ENCODE data around the gene AGBL4.
"Not testable (repeated sequence)": the region's sequence is repeated elsewhere in the genome, so short reads cannot be mapped to it uniquely, and the experiment has no call there.

The AGBL4 gene

GRCh38 chr1:49333906-49334305, 689.8 kb downstream of the AGBL4 start:
- H3K36me3 ChIP-seq (ENCODE audit: insufficient read depth, low read length): no peaks in the 10 kb centered on the region
- TF ChIP-seq EZH2 (IDR thresholded peaks at IDR 0.05) (no peak), POLR2AphosphoS5 (IDR thresholded peaks at IDR 0.05; ENCODE audit: borderline replicate concordance, low read depth, low read length) (no peak), FOXP2 (optimal IDR thresholded peaks at IDR 0.05; ENCODE audit: control extremely low read depth, extremely low read length, insufficient read depth) (no peak)
- no peak overlapping the region for H3K4me3 ChIP-seq
- no peaks in the 10 kb centered on the region for H3K9me3 ChIP-seq (ENCODE audit: low read depth, low read length)
- H3K9ac ChIP-seq (ENCODE audit: insufficient read length): no peak overlapping the region
- no peak overlapping the region for H3K27ac ChIP-seq
- no peak for DNase-seq (ENCODE audit: low read depth, low spot score)

DNA sequence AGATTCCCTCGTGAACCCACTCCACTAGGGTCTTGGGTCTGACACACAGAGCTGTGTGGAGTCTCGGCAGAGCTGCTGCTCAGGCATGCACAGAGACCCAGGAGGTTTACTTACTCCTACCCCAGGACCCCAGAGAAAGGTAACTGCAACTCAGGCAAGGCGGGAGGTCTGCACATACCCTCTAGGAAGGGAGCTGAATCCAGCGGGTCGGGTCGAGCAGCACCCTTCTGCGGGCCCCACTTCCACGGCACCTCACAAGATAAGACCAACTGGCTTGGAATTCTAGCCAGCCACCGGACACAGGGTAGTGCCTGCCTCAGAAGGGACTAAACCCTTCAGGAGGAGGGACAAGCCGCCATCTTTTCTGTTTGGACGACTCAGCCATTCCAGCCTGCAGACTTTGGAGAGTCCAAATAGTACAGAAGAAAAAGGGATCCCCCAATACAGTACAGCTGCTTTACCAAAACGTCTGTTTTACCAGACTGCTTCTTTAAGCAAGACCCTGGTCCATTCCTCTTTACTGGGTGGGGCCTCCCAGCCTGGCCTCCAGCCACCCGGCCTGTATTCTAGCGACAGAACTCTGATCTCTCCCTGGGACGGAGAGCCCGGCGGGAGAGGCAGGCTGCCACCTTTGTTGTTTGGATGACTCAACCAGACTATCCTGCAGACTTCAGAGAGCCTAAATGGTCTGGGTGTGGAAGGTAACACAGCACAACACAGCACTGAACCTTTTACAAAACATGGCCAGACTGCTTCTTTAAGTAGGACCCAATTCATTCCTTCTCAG, 692.5 kb downstream of the AGBL4 start:
- H3K4me3 ChIP-seq: no peak overlapping the region
- H3K27ac ChIP-seq: no peak overlapping the region
- no peak overlapping the region for H3K9ac ChIP-seq (ENCODE audit: insufficient read length)
- H3K36me3 ChIP-seq (ENCODE audit: insufficient read depth, low read length): no peaks in the 10 kb centered on the region
- no peak for TF ChIP-seq FOXP2 (optimal IDR thresholded peaks at IDR 0.05; ENCODE audit: control extremely low read depth, extremely low read length, insufficient read depth)
- no peak for TF ChIP-seq POLR2AphosphoS5 (IDR thresholded peaks at IDR 0.05; ENCODE audit: borderline replicate concordance, low read depth, low read length)
- TF ChIP-seq EZH2 (IDR thresholded peaks at IDR 0.05): no peak
- no peak for DNase-seq (ENCODE audit: low read depth, low spot score)
- H3K9me3 ChIP-seq (ENCODE audit: low read depth, low read length): no peaks in the 10 kb centered on the region

DNA sequence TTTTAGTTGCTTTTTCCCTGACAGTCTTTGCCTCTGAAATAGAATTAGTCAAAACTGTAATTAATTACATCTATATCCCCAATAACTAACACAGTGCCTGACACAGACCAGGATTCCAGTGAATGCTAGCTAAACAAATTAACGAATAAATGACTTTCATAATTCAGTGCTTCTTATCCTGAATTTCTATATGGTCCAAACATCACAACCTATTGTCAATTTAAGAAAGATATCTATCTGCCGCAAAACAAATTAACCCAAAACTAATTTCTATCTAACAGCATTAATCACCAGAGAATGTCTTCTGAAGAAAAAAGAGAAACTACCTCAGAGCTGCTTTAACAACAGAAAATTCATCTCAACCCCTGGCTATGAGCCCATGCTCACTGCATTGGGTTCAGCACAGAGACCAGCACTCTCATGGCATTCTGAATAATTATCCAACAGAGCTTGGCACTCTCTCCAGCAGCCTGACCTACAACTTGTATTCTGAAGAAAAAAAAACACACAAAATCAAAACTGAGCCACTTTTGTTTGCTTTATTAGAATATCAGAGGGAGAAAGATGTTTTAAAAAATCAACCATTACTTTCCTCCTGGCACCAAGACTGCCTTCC, 699.7 kb downstream of the AGBL4 start:
- no peak for DNase-seq (ENCODE audit: low read depth, low spot score)
- Histone ChIP-seq H3K4me3 (no peak overlapping the region), H3K36me3 (ENCODE audit: insufficient read depth, low read length) (no peaks in the 10 kb centered on the region), H3K9ac (ENCODE audit: insufficient read length) (no peak overlapping the region), H3K9me3 (ENCODE audit: low read depth, low read length) (no peaks in the 10 kb centered on the region), H3K27ac (no peak overlapping the region)
- TF ChIP-seq EZH2 (IDR thresholded peaks at IDR 0.05): no peak

DNA sequence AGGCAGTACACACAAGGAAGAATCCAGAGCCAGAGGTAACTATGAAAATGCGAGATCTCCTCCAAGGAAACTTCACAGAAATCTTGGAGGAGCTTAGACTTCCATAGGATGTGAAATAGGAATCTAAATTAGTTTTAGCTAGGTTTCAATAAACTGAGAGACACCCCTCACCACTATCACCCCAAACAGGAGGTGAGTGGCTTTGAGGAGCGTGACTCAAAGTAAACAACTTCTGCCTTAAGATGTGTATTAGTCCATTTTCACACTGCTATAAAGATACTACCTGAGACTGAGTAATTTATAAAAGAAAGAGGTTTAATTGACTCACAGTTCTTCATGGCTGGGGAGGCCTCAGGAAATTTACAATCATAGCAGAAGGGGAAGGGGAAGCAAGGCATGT, 703.3 kb downstream of the AGBL4 start:
- not testable (repeated sequence) for H3K27ac ChIP-seq; H3K9me3 ChIP-seq (ENCODE audit: low read depth, low read length); H3K36me3 ChIP-seq (ENCODE audit: insufficient read depth, low read length); H3K9ac ChIP-seq (ENCODE audit: insufficient read length); H3K4me3 ChIP-seq; DNase-seq (ENCODE audit: low read depth, low spot score)

GRCh38 chr1:49319426-49319963, 704.3 kb downstream of the AGBL4 start:
- Histone ChIP-seq H3K4me3 (no peak overlapping the region), H3K9ac (ENCODE audit: insufficient read length) (no peak overlapping the region), H3K9me3 (ENCODE audit: low read depth, low read length) (no peaks in the 10 kb centered on the region), H3K27ac (no peak overlapping the region), H3K36me3 (ENCODE audit: insufficient read depth, low read length) (no peaks in the 10 kb centered on the region)
- no peak for TF ChIP-seq FOXP2 (optimal IDR thresholded peaks at IDR 0.05; ENCODE audit: control extremely low read depth, extremely low read length, insufficient read depth)
- TF ChIP-seq POLR2AphosphoS5 (IDR thresholded peaks at IDR 0.05; ENCODE audit: borderline replicate concordance, low read depth, low read length): no peak
- no peak for TF ChIP-seq EZH2 (IDR thresholded peaks at IDR 0.05)
- no peak for DNase-seq (ENCODE audit: low read depth, low spot score)

DNA sequence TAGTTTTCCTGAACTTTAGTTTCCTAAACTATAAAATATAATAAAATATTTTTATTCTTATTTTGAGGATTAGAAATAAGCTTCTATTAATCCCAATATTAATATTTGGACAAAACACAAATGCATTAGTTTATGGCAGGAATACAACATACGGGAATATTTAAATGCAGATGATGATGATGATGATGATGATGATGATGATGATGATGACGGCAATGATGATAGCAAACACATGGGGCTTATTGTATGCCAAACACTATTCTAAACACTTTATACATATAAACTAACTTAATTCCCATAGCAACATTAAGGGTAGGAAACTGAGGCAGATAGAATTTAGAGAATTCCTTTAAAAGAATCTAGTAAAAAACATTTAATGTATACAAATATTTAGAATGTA, 705.5 kb downstream of the AGBL4 start:
- Histone ChIP-seq H3K4me3 (no peak overlapping the region), H3K36me3 (ENCODE audit: insufficient read depth, low read length) (no peaks in the 10 kb centered on the region), H3K9me3 (ENCODE audit: low read depth, low read length) (no peaks in the 10 kb centered on the region), H3K27ac (no peak overlapping the region), H3K9ac (ENCODE audit: insufficient read length) (no peak overlapping the region)
- TF ChIP-seq POLR2AphosphoS5 (IDR thresholded peaks at IDR 0.05; ENCODE audit: borderline replicate concordance, low read depth, low read length) (no peak), FOXP2 (optimal IDR thresholded peaks at IDR 0.05; ENCODE audit: control extremely low read depth, extremely low read length, insufficient read depth) (no peak), EZH2 (IDR thresholded peaks at IDR 0.05) (no peak)
- no peak for DNase-seq (ENCODE audit: low read depth, low spot score)

DNA sequence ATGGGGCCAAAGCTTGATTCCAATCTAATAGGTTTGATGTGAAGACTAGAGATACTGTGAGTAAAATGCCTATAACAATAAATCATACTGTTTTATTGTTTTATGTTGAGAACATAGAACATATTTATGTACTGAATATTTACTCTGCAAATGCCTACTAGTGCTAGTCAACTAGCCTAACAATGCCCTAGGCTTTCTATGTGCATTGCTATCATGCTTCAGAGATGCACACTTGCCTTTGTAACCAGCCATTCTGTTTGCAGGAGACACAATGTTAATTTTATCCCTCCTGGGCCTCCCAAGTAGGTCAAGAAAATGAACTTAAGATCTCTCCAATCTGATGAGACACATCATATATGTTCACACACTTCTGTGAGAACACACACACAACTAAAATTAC, 716.3 kb downstream of the AGBL4 start:
- no peak overlapping the region for H3K4me3 ChIP-seq
- H3K9ac ChIP-seq (ENCODE audit: insufficient read length): no peak overlapping the region
- H3K9me3 ChIP-seq (ENCODE audit: low read depth, low read length): no peaks in the 10 kb centered on the region
- no peak overlapping the region for H3K27ac ChIP-seq
- TF ChIP-seq EZH2 (IDR thresholded peaks at IDR 0.05) (no peak), FOXP2 (optimal IDR thresholded peaks at IDR 0.05; ENCODE audit: control extremely low read depth, extremely low read length, insufficient read depth) (no peak), POLR2AphosphoS5 (IDR thresholded peaks at IDR 0.05; ENCODE audit: borderline replicate concordance, low read depth, low read length) (no peak)
- no peaks in the 10 kb centered on the region for H3K36me3 ChIP-seq (ENCODE audit: insufficient read depth, low read length)
- DNase-seq (ENCODE audit: low read depth, low spot score): no peak

GRCh38 chr1:49306507-49307070, 717.2 kb downstream of the AGBL4 start:
- Histone ChIP-seq H3K36me3 (ENCODE audit: insufficient read depth, low read length) (no peaks in the 10 kb centered on the region), H3K27ac (no peak overlapping the region), H3K9me3 (ENCODE audit: low read depth, low read length) (no peaks in the 10 kb centered on the region), H3K4me3 (no peak overlapping the region), H3K9ac (ENCODE audit: insufficient read length) (no peak overlapping the region)
- TF ChIP-seq POLR2AphosphoS5 (IDR thresholded peaks at IDR 0.05; ENCODE audit: borderline replicate concordance, low read depth, low read length) (no peak), FOXP2 (optimal IDR thresholded peaks at IDR 0.05; ENCODE audit: control extremely low read depth, extremely low read length, insufficient read depth) (no peak), EZH2 (IDR thresholded peaks at IDR 0.05) (no peak)
- DNase-seq (ENCODE audit: low read depth, low spot score): no peak

DNA sequence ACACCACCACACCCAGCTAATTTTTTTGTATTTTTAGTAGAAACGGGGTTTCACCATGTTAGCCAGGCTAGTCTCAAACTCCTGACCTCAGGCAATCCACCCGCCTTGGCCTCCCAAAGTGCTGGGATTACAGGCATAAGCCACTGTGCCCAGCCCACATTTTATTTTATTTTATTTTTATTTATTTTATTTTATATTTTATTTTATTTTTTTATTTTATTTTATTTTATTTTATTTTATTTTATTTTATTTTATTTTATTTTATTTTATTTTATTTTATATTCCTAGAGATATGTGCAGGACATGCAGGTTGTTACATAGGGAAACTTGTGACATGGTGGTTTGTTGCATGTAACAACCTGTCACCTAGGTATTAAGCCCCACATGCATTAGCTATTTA, 721.4 kb downstream of the AGBL4 start:
- not testable (repeated sequence) for H3K36me3 ChIP-seq (ENCODE audit: insufficient read depth, low read length); H3K27ac ChIP-seq; H3K9me3 ChIP-seq (ENCODE audit: low read depth, low read length); H3K4me3 ChIP-seq; H3K9ac ChIP-seq (ENCODE audit: insufficient read length); DNase-seq (ENCODE audit: low read depth, low spot score)

Data from SK-N-MC (cell line).